GM19372 (cell line): ENCODE measurements around the gene LOC101059915.

ENCODE experiments used
- ATAC-seq: cut with Tn5 transposase; IDR thresholded peaks from one replicate; pipeline ENCODE4 v1.9.1; 2021; ENCODE audit warnings: mild to moderate bottlenecking, low read depth, moderate library complexity; ENCODE audit not compliant: unreplicated experiment

Gene LOC101059915

GRCh38 chrX:71667328-71668247 lies at the start of gene LOC101059915:
Gene LOC101059915 (plus strand): TSS chrX:71667546.
- no peak for ATAC-seq

- no peak for ATAC-seq
Observed at GRCh38 chrX:71617742-71618141, 49.6 kb upstream of the LOC101059915 start.

GRCh38 chrX:71618303-71618721 lies 49.0 kb upstream of the LOC101059915 start, which contains the start of gene CXCR3:
Gene CXCR3 (minus strand): TSS chrX:71618511. CDS start chrX:71618449, 62 bp downstream.
- ATAC-seq, result peak; percentile 43

GRCh38 chrX:71618787-71619186 lies 48.6 kb upstream of the LOC101059915 start:
- no peak for ATAC-seq

GRCh38 chrX:71619193-71619592 lies 48.2 kb upstream of the LOC101059915 start:
- ATAC-seq, result no peak

- no peak for ATAC-seq
Observed at GRCh38 chrX:71619986-71620385, 47.4 kb upstream of the LOC101059915 start.

GRCh38 chrX:71621603-71622002 lies 45.7 kb upstream of the LOC101059915 start:
- no peak for ATAC-seq

GRCh38 chrX:71622032-71622575 lies 45.2 kb upstream of the LOC101059915 start:
- ATAC-seq, result no peak

GRCh38 chrX:71622576-71623450 lies 44.5 kb upstream of the LOC101059915 start:
- ATAC-seq, result peak; percentile 56

- no peak for ATAC-seq
Observed at GRCh38 chrX:71623714-71624113, 43.6 kb upstream of the LOC101059915 start.

- ATAC-seq, result no peak
Observed at GRCh38 chrX:71625471-71625870, 41.9 kb upstream of the LOC101059915 start.

- ATAC-seq, result no peak
Observed at GRCh38 chrX:71626576-71626975, 40.8 kb upstream of the LOC101059915 start.

GRCh38 chrX:71627588-71628404 lies 39.5 kb upstream of the LOC101059915 start:
- no peak for ATAC-seq

- ATAC-seq, result no peak
Observed at GRCh38 chrX:71629467-71629866, 37.9 kb upstream of the LOC101059915 start.

GRCh38 chrX:71632923-71633657 lies 34.3 kb upstream of the LOC101059915 start:
- ATAC-seq, result no peak

- ATAC-seq, result no peak
Observed at GRCh38 chrX:71634366-71634765, 33.0 kb upstream of the LOC101059915 start.

GRCh38 chrX:71636438-71637252 lies 30.7 kb upstream of the LOC101059915 start:
- ATAC-seq, result no peak

- ATAC-seq, result no peak
Observed at GRCh38 chrX:71637253-71637618, 30.1 kb upstream of the LOC101059915 start.
